SK-N-SH (cell line): Measurements from ENCODE around the gene PPP1R9B. TPM values are rescaled to one million over a fixed set of nuclear protein-coding genes. Genes with fewer than 3 reads are reported as not detected.
A peak's percentile ranks its signal among the peaks of the same experiment; 100 is the strongest.

Experiments used
- CTCF ChIA-PET: fragments of 300-600, 350-600 bp; formaldehyde crosslinking; extraction: SDS; loops from one replicate; lab custom pipeline; 2021; lab: Yijun Ruan, JAX
- POLR2A ChIA-PET: fragments of 350-600 bp; sonication (Branson Sonifier 250); formaldehyde crosslinking; extraction: SDS; loops from one replicate; lab custom pipeline; 2020; ENCODE audit warnings: antibody characterized with exemption, inconsistent platforms; lab: Yijun Ruan, JAX
- DNase-seq: peaks from one replicate; pipeline ENCODE4 v3.0.0; 2012
- H2AFZ ChIP-seq: fragments of 200-600 bp; sonication (generic); 2 replicates; pipeline ENCODE4 v1.8.1; 2016; ENCODE audit warnings: antibody characterized with exemption, mild to moderate bottlenecking, low read depth
- H3F3A ChIP-seq: fragments of 200-600 bp; sonication (generic); replicated peaks from 2 replicates; pipeline ENCODE3; 2016; ENCODE audit warnings: antibody characterized with exemption, mild to moderate bottlenecking; ENCODE audit not compliant: insufficient read depth
- H3K27ac ChIP-seq, 2 experiments: fragments of 200-500 bp in 1 of 2; fragments of 200-600 bp in 1 of 2; sonication (Bioruptor generic) in 1 of 2; sonication (generic), shearing (Covaris generic) in 1 of 2; 2 replicates each; pipeline versions ENCODE4 v1.5.1 to v1.6.1; 2014 to 2016; ENCODE audit warnings: low read depth in 2 of 2, inconsistent platforms in 1 of 2, low read length in 1 of 2, mild to moderate bottlenecking in 1 of 2, mixed read lengths in 1 of 2
- H3K27me3 ChIP-seq: fragments of 200-600 bp; sonication (generic), shearing (Covaris generic); 2 replicates; pipeline ENCODE4 v1.6.1; 2016; ENCODE audit warnings: mixed run types; ENCODE audit not compliant: insufficient read depth
- H3K36me3 ChIP-seq, 2 experiments: fragments of 200-500 bp in 1 of 2; fragments of 200-600 bp in 1 of 2; sonication (Bioruptor generic) in 1 of 2; sonication (generic) in 1 of 2; replicated peaks in 1 of 2; 2 replicates each; pipeline versions ENCODE3 to v1.5.1; 2014 to 2016; ENCODE audit warnings: low read length in 1 of 2, mild to moderate bottlenecking in 1 of 2; ENCODE audit not compliant: insufficient read depth in 2 of 2, control insufficient read depth in 1 of 2
- H3K4me1 ChIP-seq, 2 experiments: fragments of 200-500 bp in 1 of 2; fragments of 200-600 bp in 1 of 2; sonication (Bioruptor generic) in 1 of 2; sonication (generic), shearing (Covaris generic) in 1 of 2; 2 replicates each; pipeline versions ENCODE4 v1.5.1 to v1.6.1; 2014 to 2016; ENCODE audit warnings: low read depth in 1 of 2, low read length in 1 of 2, mixed run types in 1 of 2; ENCODE audit not compliant: insufficient read depth in 2 of 2, control insufficient read depth in 1 of 2
- H3K4me2 ChIP-seq: fragments of 200-600 bp; sonication (generic), shearing (Covaris generic); 2 replicates; pipeline ENCODE4 v1.6.1; 2017; ENCODE audit warnings: mixed run types
- H3K4me3 ChIP-seq, 2 experiments: fragments of 200-500 bp in 1 of 2; fragments of 200-600 bp in 1 of 2; sonication (Bioruptor generic) in 1 of 2; sonication (generic), shearing (Covaris generic) in 1 of 2; 2 replicates each; pipeline versions ENCODE4 v1.5.1 to v1.8.1; 2014 to 2016; ENCODE audit warnings: low read depth in 2 of 2, inconsistent platforms in 1 of 2, low read length in 1 of 2, mild to moderate bottlenecking in 1 of 2, mixed read lengths in 1 of 2, moderate library complexity in 1 of 2
- H3K79me2 ChIP-seq: fragments of 200-600 bp; sonication (generic); 2 replicates; pipeline ENCODE4 v1.8.1; 2017; ENCODE audit warnings: mild to moderate bottlenecking; ENCODE audit not compliant: insufficient read depth
- H3K9ac ChIP-seq: fragments of 200-600 bp; sonication (generic); 2 replicates; pipeline ENCODE4 v1.6.1; 2017; ENCODE audit warnings: mixed run types
- H3K9me2 ChIP-seq: fragments of 200-600 bp; sonication (generic); 2 replicates; pipeline ENCODE4 v1.6.1; 2017; ENCODE audit warnings: mixed run types
- H3K9me3 ChIP-seq: fragments of 200-600 bp; sonication (generic); 2 replicates; pipeline ENCODE4 v1.6.1; 2017; ENCODE audit warnings: mixed run types, mild to moderate bottlenecking, moderate library complexity
- H4K20me1 ChIP-seq: fragments of 200-600 bp; sonication (generic); 2 replicates; pipeline ENCODE4 v1.6.1; 2017; ENCODE audit warnings: mild to moderate bottlenecking, mixed run types; ENCODE audit not compliant: insufficient read depth
- CHD2 ChIP-seq: fragments of 150-350 bp; IDR thresholded peaks from 2 replicates; pipeline ENCODE4 v1.6.1; 2018; ENCODE audit warnings: low read length; ENCODE audit not compliant: partially characterized antibody
- ELF1 ChIP-seq: IDR thresholded peaks from 2 replicates; pipeline ENCODE4 v1.4.0; 2012
- EZH2phosphoT487 ChIP-seq: fragments of 200-600 bp; sonication (generic); IDR thresholded peaks from 2 replicates; pipeline ENCODE4 v1.6.1; 2017; ENCODE audit warnings: low read depth, mixed run types, mild to moderate bottlenecking, antibody characterized with exemption, moderate library complexity, borderline replicate concordance
- FOXM1 ChIP-seq: IDR thresholded peaks from 2 replicates; pipeline ENCODE4 v1.4.0; 2012; ENCODE audit warnings: low read depth, mild to moderate bottlenecking
- GABPA ChIP-seq: IDR thresholded peaks from 2 replicates; pipeline ENCODE4 v1.4.0; 2012; ENCODE audit warnings: low read depth, mild to moderate bottlenecking
- MAX ChIP-seq: IDR thresholded peaks from 2 replicates; pipeline ENCODE4 v1.4.0; 2012; ENCODE audit warnings: low read depth
- MEF2A ChIP-seq: IDR thresholded peaks from 2 replicates; pipeline ENCODE4 v1.4.0; 2012; ENCODE audit warnings: low read depth, borderline replicate concordance
- MXI1 ChIP-seq: IDR thresholded peaks from 2 replicates; pipeline ENCODE4 v1.6.1; 2012; ENCODE audit warnings: mild to moderate bottlenecking, low read depth, low read length, improper control_type of control experiment
- NFIC ChIP-seq: IDR thresholded peaks from 2 replicates; pipeline ENCODE4 v1.4.0; 2012; ENCODE audit warnings: borderline replicate concordance
- NRF1 ChIP-seq: IDR thresholded peaks from 2 replicates; pipeline ENCODE4 v1.6.1; 2012; ENCODE audit warnings: low read depth, mild to moderate bottlenecking, low read length
- POLR2AphosphoS5 ChIP-seq: IDR thresholded peaks from 2 replicates; pipeline ENCODE4 v1.6.1; 2012; ENCODE audit warnings: low read depth, low read length
- RAD21 ChIP-seq: IDR thresholded peaks from 2 replicates; pipeline ENCODE4 v1.6.1; 2012; ENCODE audit warnings: mild to moderate bottlenecking, low read length
- REST ChIP-seq: IDR thresholded peaks from 2 replicates; pipeline ENCODE4 v1.6.1; 2012; ENCODE audit warnings: mild to moderate bottlenecking, low read depth, low read length, moderate library complexity
- RXRA ChIP-seq: IDR thresholded peaks from 2 replicates; pipeline ENCODE4 v1.4.0; 2012; ENCODE audit warnings: low read depth, mild to moderate bottlenecking, borderline replicate concordance
- TAF1 ChIP-seq: IDR thresholded peaks from 2 replicates; pipeline ENCODE4 v1.6.1; 2012; ENCODE audit warnings: low read depth, mild to moderate bottlenecking, low read length, moderate library complexity, borderline replicate concordance
- TCF12 ChIP-seq: IDR thresholded peaks from 2 replicates; pipeline ENCODE4 v1.4.0; 2012
- TEAD4 ChIP-seq: IDR thresholded peaks from 2 replicates; pipeline ENCODE4 v1.4.0; 2012; ENCODE audit warnings: mild to moderate bottlenecking, borderline replicate concordance; ENCODE audit not compliant: insufficient read depth
- YY1 ChIP-seq: IDR thresholded peaks from 2 replicates; pipeline ENCODE4 v1.4.0; 2012; ENCODE audit warnings: low read depth, mild to moderate bottlenecking
- WGBS: methylation state at CpG from one replicate; pipeline ENCODE4 v1.1.6; 2017; ENCODE audit warnings: low lambda C conversion rate; 5-methylcytosine and 5-hydroxymethylcytosine counted together
- polyA plus RNA-seq, 3 experiments: library from polyadenylated mRNA; depleted of rRNA; stranded (reverse); fragments of >200 nt; gene quantifications; 2 replicates each; pipeline ENCODE4 v1.2.3, GENCODE V29; 2012

Gene PPP1R9B
- polyA plus RNA-seq, 1 of the 3 experiments (the other 2 are of a cell fraction) = 35.2 TPM

- TF ChIP-seq POLR2AphosphoS5 = peak; percentile 18; the same call in 1 of the 2 replicates
- no peak for TF ChIP-seq RAD21
- no peak for DNase-seq
- Histone ChIP-seq H2AFZ (no peak overlapping the region), H3F3A (peaks cover 93% of the 10 kb centered on the region), H3K9me3 (no peaks in the 10 kb centered on the region), H3K4me3 (no peak overlapping the region), H3K9ac (no peak overlapping the region), H3K4me2 (no peak overlapping the region), H3K36me3 (peaks cover 42 to 54% of the 10 kb centered on the region in 2 experiments), H3K4me1 (peaks cover 3 to 4% of the 10 kb centered on the region in 2 experiments; a peak in 1 of 4 replicates), H3K9me2 (no peaks in the 10 kb centered on the region), H4K20me1 (peaks cover 74% of the 10 kb centered on the region), H3K27me3 (no peaks in the 10 kb centered on the region), H3K27ac (peak overlapping the region in 1 of 2 experiments; percentile 64; a peak in 1 of 4 replicates), H3K79me2 (peaks cover 26% of the 10 kb centered on the region)
- CTCF ChIA-PET = interaction anchor here (1.0 to 9.3 kb wide), 4 partner anchors 10 to 71 kb away, joined by 3 to 221 read pairs (median 6); no protein-coding TSS in a partner anchor
- POLR2A ChIA-PET = interaction anchor here (2.4 kb wide), 1 partner anchor 71 kb away, joined by 8 read pairs; no protein-coding TSS in a partner anchor
- 96% methylated on average over 6 of the region's 6 CpGs for WGBS
Measured at GRCh38 chr17:50090071-50090470, 60.4 kb downstream of the PPP1R9B start.

GRCh38 chr17:50088952-50089825 is 61.3 kb downstream of the PPP1R9B start:
- H3K9me2 ChIP-seq = no peaks in the 10 kb centered on the region
- H3K9me3 ChIP-seq = no peaks in the 10 kb centered on the region
- H3K27ac ChIP-seq = peak overlapping the region in 1 of 2 experiments; percentile 32; a peak in 2 of 4 replicates
- peaks cover 83% of the 10 kb centered on the region for H4K20me1 ChIP-seq
- no peak overlapping the region for H3K4me2 ChIP-seq
- peaks cover 46 to 62% of the 10 kb centered on the region in 2 experiments for H3K36me3 ChIP-seq
- H3K79me2 ChIP-seq = peaks cover 26% of the 10 kb centered on the region
- H3F3A ChIP-seq = peaks cover 94% of the 10 kb centered on the region
- no peak overlapping the region for H3K4me3 ChIP-seq
- no peak overlapping the region for H3K9ac ChIP-seq
- no peaks in the 10 kb centered on the region for H3K27me3 ChIP-seq
- WGBS = 90% methylated on average over 23 of the region's 25 CpGs
- no peak for DNase-seq
- TF ChIP-seq NFIC (no peak), FOXM1 (no peak), CHD2 (no peak), GABPA (no peak), MXI1 (no peak), EZH2phosphoT487 (no peak), MEF2A (no peak), REST (no peak), NRF1 (no peak), TAF1 (no peak), YY1 (no peak), ELF1 (no peak), TCF12 (no peak), TEAD4 (no peak), RXRA (no peak), MAX (no peak)
- ChIA-PET POLR2A (no interaction called here), CTCF (interaction anchor here (2.5 to 9.3 kb wide), 5 partner anchors 11 to 59 kb away, joined by 20 to 353 read pairs (median 73); partner anchors contain the start of gene ITGA3)
- H3K4me1 ChIP-seq = no peaks in the 10 kb centered on the region
- no peak overlapping the region for H2AFZ ChIP-seq
